ENCODE measurements around the gene LMNTD1. TPM values are rescaled to one million over a fixed set of nuclear protein-coding genes. Genes with fewer than 3 reads are reported as not detected.

Gene LMNTD1
- total RNA-seq, 1 donor from 2014 or later: not detected

- H3K9me3 Mint-ChIP-seq: peaks cover 3% of the 10 kb centered on the region
- H3K4me3 Mint-ChIP-seq: no peak overlapping the region
- no peaks in the 10 kb centered on the region for H3K4me1 Mint-ChIP-seq
- intact Hi-C loops (cut with micrococcal nuclease): no loop called here
- peaks cover 4% of the 10 kb centered on the region for H3K27me3 Mint-ChIP-seq
- no peaks in the 10 kb centered on the region for H3K36me3 Mint-ChIP-seq (ENCODE audit: low read depth)
- H3K27ac Mint-ChIP-seq: no peak overlapping the region
- no peak for DNase-seq
Observed at GRCh38 chr12:25529738-25530137, 23.3 kb downstream of the LMNTD1 start.

DNA sequence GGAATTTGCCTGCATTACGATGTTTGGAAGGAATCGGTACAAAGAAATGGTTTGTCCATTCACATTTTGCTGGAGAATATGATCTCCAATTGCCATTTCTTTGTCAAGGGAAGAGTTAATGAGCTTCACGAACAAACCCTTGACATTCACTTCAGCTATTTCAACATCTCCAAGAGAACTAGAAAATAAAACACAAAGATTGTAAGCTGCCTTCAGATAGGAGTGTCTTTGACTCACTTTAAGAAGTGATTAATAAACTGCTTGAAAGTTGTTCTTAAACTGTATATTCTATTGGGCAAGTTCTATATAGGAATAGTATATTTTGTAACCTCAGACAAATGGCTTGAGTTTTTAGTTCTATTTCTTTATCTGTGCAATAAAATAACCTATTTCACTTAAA lies 26.3 kb downstream of the LMNTD1 start:
- no peak overlapping the region for H3K4me3 Mint-ChIP-seq
- no peaks in the 10 kb centered on the region for H3K9me3 Mint-ChIP-seq
- H3K27ac Mint-ChIP-seq: no peak overlapping the region
- intact Hi-C loops (cut with micrococcal nuclease): no loop called here
- no peaks in the 10 kb centered on the region for H3K36me3 Mint-ChIP-seq (ENCODE audit: low read depth)
- no peaks in the 10 kb centered on the region for H3K4me1 Mint-ChIP-seq
- H3K27me3 Mint-ChIP-seq: no peaks in the 10 kb centered on the region
- DNase-seq: no peak

- no peak overlapping the region for H3K4me3 Mint-ChIP-seq
- H3K9me3 Mint-ChIP-seq: no peaks in the 10 kb centered on the region
- intact Hi-C loops (cut with micrococcal nuclease): no loop called here
- H3K27me3 Mint-ChIP-seq: peaks cover 2% of the 10 kb centered on the region
- H3K27ac Mint-ChIP-seq: no peak overlapping the region
- H3K36me3 Mint-ChIP-seq (ENCODE audit: low read depth): no peaks in the 10 kb centered on the region
- DNase-seq: no peak
- no peaks in the 10 kb centered on the region for H3K4me1 Mint-ChIP-seq
Observed at GRCh38 chr12:25524366-25524765, 28.7 kb downstream of the LMNTD1 start.

- no peak for DNase-seq
- Mint-ChIP-seq H3K27ac (no peak overlapping the region), H3K4me3 (no peak overlapping the region), H3K27me3 (peaks cover 2% of the 10 kb centered on the region), H3K4me1 (peaks cover 4% of the 10 kb centered on the region), H3K36me3 (ENCODE audit: low read depth) (no peaks in the 10 kb centered on the region), H3K9me3 (no peaks in the 10 kb centered on the region)
- intact Hi-C loops (cut with micrococcal nuclease): no loop called here
Observed at GRCh38 chr12:25521625-25522256, 31.3 kb downstream of the LMNTD1 start.

GRCh38 chr12:25518512-25518911 lies 34.6 kb downstream of the LMNTD1 start:
- H3K4me1 Mint-ChIP-seq: peaks cover 4% of the 10 kb centered on the region
- H3K4me3 Mint-ChIP-seq: no peak overlapping the region
- H3K27me3 Mint-ChIP-seq: peaks cover 6% of the 10 kb centered on the region
- DNase-seq: no peak
- H3K36me3 Mint-ChIP-seq (ENCODE audit: low read depth): no peaks in the 10 kb centered on the region
- intact Hi-C loops (cut with micrococcal nuclease): no loop called here
- H3K9me3 Mint-ChIP-seq: no peaks in the 10 kb centered on the region
- no peak overlapping the region for H3K27ac Mint-ChIP-seq

GRCh38 chr12:25504744-25505143 lies 48.3 kb downstream of the LMNTD1 start:
- DNase-seq: no peak

DNA sequence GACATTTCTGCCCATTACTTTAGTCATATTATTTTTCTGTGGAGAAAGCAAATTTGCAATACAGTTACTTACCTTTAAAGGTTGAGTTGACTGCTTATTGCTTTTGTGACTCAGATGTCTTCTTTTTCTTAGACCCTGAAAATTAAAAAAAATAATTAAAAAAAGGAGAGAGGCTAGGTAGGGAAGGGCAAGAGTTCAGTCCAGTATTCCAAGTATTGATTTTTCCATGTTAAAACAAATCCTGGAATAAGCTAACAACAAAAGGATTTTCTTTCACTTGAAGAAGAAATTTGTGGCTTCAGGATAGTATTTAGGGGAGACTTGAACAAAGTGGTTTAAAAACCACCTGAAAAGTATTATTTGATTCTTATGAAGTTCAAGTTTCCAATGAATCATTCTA lies 49.4 kb downstream of the LMNTD1 start:
- Mint-ChIP-seq H3K4me1 (no peaks in the 10 kb centered on the region), H3K27me3 (peaks cover 6% of the 10 kb centered on the region), H3K9me3 (no peaks in the 10 kb centered on the region), H3K4me3 (no peak overlapping the region), H3K27ac (no peak overlapping the region), H3K36me3 (ENCODE audit: low read depth) (no peaks in the 10 kb centered on the region)
- intact Hi-C loops (cut with micrococcal nuclease): no loop called here
- DNase-seq: no peak

More at GRCh38 chr12:25504744-25505143, 48.3 kb downstream of the LMNTD1 start:
- Mint-ChIP-seq H3K4me1 (no peaks in the 10 kb centered on the region), H3K4me3 (no peak overlapping the region), H3K27ac (no peak overlapping the region), H3K36me3 (ENCODE audit: low read depth) (no peaks in the 10 kb centered on the region), H3K27me3 (peaks cover 6% of the 10 kb centered on the region), H3K9me3 (no peaks in the 10 kb centered on the region)
- intact Hi-C loops (cut with micrococcal nuclease): no loop called here

DNA sequence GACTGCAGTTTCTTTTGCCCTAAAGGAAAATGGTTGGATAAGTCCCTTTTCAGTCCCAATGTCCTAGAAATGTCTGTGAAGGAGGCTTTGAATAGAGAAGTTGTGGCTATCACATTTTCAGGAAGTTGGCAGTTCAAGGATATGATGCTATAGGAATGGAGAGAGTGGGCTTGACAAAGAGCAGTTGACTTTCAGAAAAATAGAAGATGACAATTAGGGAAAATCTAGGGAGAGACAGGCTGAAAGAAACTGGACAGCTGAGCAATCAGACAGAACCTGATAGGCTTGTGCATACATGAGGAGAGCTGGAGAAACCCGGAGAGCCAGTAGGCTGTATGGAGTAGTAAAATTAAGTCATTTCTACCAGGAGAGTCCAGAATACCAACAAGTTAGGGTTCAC lies 50.5 kb downstream of the LMNTD1 start:
- intact Hi-C loops (cut with micrococcal nuclease): no loop called here
- H3K4me3 Mint-ChIP-seq: no peak overlapping the region
- no peak for DNase-seq
- no peak overlapping the region for H3K27ac Mint-ChIP-seq
- no peaks in the 10 kb centered on the region for H3K36me3 Mint-ChIP-seq (ENCODE audit: low read depth)
- no peaks in the 10 kb centered on the region for H3K4me1 Mint-ChIP-seq
- no peaks in the 10 kb centered on the region for H3K9me3 Mint-ChIP-seq
- H3K27me3 Mint-ChIP-seq: peaks cover 6% of the 10 kb centered on the region

DNA sequence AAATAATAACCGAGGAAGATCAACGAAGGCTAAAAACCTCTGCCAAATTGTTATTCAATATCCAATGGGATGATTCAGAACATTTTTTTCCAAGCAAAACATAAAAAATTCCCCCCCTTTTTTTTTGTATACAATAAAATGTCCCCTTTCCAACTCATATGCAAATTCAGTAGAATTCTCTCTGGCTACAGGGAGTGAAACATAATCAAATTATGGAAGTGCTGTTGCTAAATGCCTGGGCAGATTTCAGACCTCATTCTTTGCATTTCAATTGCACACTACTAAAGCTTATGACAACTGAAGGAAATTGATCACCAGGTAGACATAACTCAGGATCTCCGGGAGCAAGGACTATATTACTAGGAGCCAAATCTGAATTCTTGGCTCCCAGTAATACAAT lies 51.0 kb downstream of the LMNTD1 start:
- intact Hi-C loops (cut with micrococcal nuclease): no loop called here
- Mint-ChIP-seq H3K4me1 (no peaks in the 10 kb centered on the region), H3K27ac (no peak overlapping the region), H3K4me3 (no peak overlapping the region), H3K27me3 (peaks cover 6% of the 10 kb centered on the region), H3K36me3 (ENCODE audit: low read depth) (no peaks in the 10 kb centered on the region), H3K9me3 (no peaks in the 10 kb centered on the region)
- no peak for DNase-seq

DNA sequence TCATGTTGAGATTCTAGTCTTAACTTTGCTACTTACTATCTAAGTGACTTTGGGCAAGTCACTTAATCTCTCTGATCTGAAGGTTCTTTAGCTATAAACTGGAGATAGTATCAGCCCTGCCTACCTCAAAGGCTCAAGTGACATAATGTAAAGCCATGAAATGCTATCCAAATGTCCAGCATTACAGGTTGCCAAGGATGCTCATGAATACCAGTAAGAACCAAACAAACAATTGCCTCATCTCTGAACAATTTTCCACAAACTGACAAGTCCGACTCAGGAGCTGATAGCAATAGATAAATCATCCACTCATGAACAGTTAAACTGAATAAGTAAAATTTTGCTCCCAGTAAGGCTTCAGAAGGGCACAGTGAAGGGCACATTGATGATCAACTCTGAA lies 51.5 kb downstream of the LMNTD1 start:
- H3K27me3 Mint-ChIP-seq: peaks cover 6% of the 10 kb centered on the region
- DNase-seq: no peak
- H3K4me3 Mint-ChIP-seq: no peak overlapping the region
- H3K27ac Mint-ChIP-seq: no peak overlapping the region
- no peaks in the 10 kb centered on the region for H3K9me3 Mint-ChIP-seq
- H3K4me1 Mint-ChIP-seq: no peaks in the 10 kb centered on the region
- H3K36me3 Mint-ChIP-seq (ENCODE audit: low read depth): no peaks in the 10 kb centered on the region
- intact Hi-C loops (cut with micrococcal nuclease): no loop called here

DNA sequence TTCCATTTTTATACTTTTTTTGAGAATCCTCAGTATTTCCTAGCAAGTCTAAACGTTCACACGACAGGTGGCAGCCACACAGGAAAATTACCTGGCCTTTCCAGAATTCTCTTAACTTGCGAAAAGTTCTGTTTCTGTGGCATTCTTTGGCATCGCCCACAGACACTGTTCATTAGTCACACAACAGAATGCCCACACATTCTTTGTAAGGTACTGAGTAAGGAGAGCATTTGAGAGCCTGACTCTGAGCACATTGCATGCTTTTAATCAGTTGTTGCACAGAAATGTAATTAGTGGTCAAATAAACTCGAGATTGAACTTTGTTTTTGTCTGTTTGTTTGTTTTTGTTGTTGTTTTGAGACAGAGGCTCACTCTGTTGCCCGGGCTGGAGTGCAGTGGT lies 52.4 kb downstream of the LMNTD1 start:
- no peak overlapping the region for H3K27ac Mint-ChIP-seq
- H3K4me3 Mint-ChIP-seq: no peak overlapping the region
- no peaks in the 10 kb centered on the region for H3K9me3 Mint-ChIP-seq
- no peak for DNase-seq
- H3K4me1 Mint-ChIP-seq: no peaks in the 10 kb centered on the region
- peaks cover 6% of the 10 kb centered on the region for H3K27me3 Mint-ChIP-seq
- no peaks in the 10 kb centered on the region for H3K36me3 Mint-ChIP-seq (ENCODE audit: low read depth)
- intact Hi-C loops (cut with micrococcal nuclease): no loop called here

- no peak overlapping the region for H3K27ac Mint-ChIP-seq
- H3K9me3 Mint-ChIP-seq: no peaks in the 10 kb centered on the region
- H3K4me3 Mint-ChIP-seq: no peak overlapping the region
- H3K27me3 Mint-ChIP-seq: peaks cover 2% of the 10 kb centered on the region
- no peaks in the 10 kb centered on the region for H3K36me3 Mint-ChIP-seq (ENCODE audit: low read depth)
- DNase-seq: no peak
- intact Hi-C loops (cut with micrococcal nuclease): no loop called here
- H3K4me1 Mint-ChIP-seq: no peaks in the 10 kb centered on the region
Observed at GRCh38 chr12:25497021-25497420, 56.1 kb downstream of the LMNTD1 start.

- no peaks in the 10 kb centered on the region for H3K9me3 Mint-ChIP-seq
- H3K4me3 Mint-ChIP-seq: no peak overlapping the region
- H3K36me3 Mint-ChIP-seq (ENCODE audit: low read depth): no peaks in the 10 kb centered on the region
- no peak for DNase-seq
- no peaks in the 10 kb centered on the region for H3K4me1 Mint-ChIP-seq
- peaks cover 2% of the 10 kb centered on the region for H3K27me3 Mint-ChIP-seq
- intact Hi-C loops (cut with micrococcal nuclease): no loop called here
- no peak overlapping the region for H3K27ac Mint-ChIP-seq
Observed at GRCh38 chr12:25496098-25496587, 56.9 kb downstream of the LMNTD1 start.

DNA sequence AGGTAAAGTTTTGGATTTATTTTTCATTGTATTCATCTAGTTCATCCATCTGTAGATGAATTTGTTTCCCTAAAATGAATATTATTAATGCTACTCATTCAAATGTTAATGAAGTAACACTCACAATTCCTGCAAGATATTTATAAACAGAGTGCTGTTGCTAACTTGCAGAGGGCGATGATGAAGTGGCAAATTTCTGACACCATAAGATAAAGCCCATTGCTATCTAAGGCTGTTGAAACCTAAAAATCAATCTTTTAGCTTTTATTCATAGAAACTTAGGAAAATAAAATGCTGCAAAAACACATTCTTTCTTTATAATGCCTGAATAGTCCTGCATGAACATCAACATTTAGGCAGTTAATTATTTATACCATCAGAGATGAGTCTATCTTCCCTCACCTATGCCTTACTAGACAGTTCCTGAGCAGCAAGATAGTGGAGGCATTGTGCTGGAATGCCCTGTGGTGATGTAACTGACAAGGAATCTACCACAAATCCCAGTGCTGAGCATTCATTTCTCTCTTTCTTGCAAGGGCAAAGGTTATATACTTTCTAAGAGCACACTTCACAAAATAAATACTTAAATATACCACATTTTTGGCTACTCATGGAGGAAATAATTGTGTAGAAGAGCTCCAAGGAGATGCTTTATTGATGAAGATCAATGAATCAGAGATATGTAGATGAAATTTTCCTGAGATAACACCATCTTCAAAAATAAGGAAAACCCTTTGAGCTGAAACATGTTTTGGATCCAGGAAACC lies 57.6 kb downstream of the LMNTD1 start:
- Mint-ChIP-seq H3K4me3 (no peak overlapping the region), H3K4me1 (no peaks in the 10 kb centered on the region), H3K27me3 (peaks cover under 1% of the 10 kb centered on the region), H3K27ac (no peak overlapping the region), H3K9me3 (no peaks in the 10 kb centered on the region), H3K36me3 (ENCODE audit: low read depth) (no peaks in the 10 kb centered on the region)
- intact Hi-C loops (cut with micrococcal nuclease): no loop called here
- peak; percentile 23 for DNase-seq

Data from activated CD4-positive, alpha-beta T cell treated with anti-CD3 and anti-CD28 coated beads, Interleukin-2, amount 10 ng/mL, durations not matched to agents 24 days and 14 days (primary cell).